SU-DHL-6 (cell line): ENCODE results near the gene NCBP3.
"Not testable (repeated sequence)": the region's sequence is repeated elsewhere in the genome, so short reads cannot be mapped to it uniquely, and the experiment has no call there.

ENCODE experiments used
- H2AFZ ChIP-seq: fragments of 200-600 bp; sonication (generic); 2 replicates; pipeline ENCODE4 v1.6.1; 2014; ENCODE audit warnings: low read depth, mild to moderate bottlenecking, moderate library complexity, mixed read lengths, antibody characterized with exemption, low read length; ENCODE audit not compliant: severe bottlenecking
- H3F3A ChIP-seq: fragments of 200-600 bp; shearing (Covaris generic); 2 replicates; pipeline ENCODE4 v1.6.0; 2016; ENCODE audit warnings: antibody characterized with exemption, mild to moderate bottlenecking; ENCODE audit not compliant: insufficient read depth
- H3K27ac ChIP-seq: fragments of 200-600 bp; sonication (generic); 2 replicates; pipeline ENCODE4 v1.5.1; 2016; ENCODE audit warnings: low read depth, mild to moderate bottlenecking, low read length, moderate library complexity, mixed read lengths
- H3K27me3 ChIP-seq: fragments of 200-600 bp; sonication (generic), shearing (Covaris generic); 2 replicates; pipeline ENCODE4 v1.6.0; 2014; ENCODE audit warnings: mild to moderate bottlenecking, low read length
- H3K36me3 ChIP-seq: fragments of 200-600 bp; sonication (generic); 2 replicates; pipeline ENCODE4 v1.6.1; 2014; ENCODE audit warnings: mild to moderate bottlenecking, low read length, mixed read lengths
- H3K4me2 ChIP-seq: fragments of 300-600, 200-600 bp; shearing (Covaris generic), sonication (generic); 2 replicates; pipeline ENCODE4 v1.6.0; 2014; ENCODE audit warnings: low read length, low read depth, mild to moderate bottlenecking; ENCODE audit not compliant: poor library complexity, severe bottlenecking
- H3K4me3 ChIP-seq: fragments of 200-600 bp; sonication (generic); 2 replicates; pipeline ENCODE4 v1.5.1; 2014; ENCODE audit warnings: antibody characterized with exemption, low read length, mild to moderate bottlenecking, mixed read lengths; ENCODE audit not compliant: insufficient read depth, poor library complexity, severe bottlenecking
- H3K79me2 ChIP-seq: fragments of 200-600 bp; sonication (generic); 2 replicates; pipeline ENCODE4 v1.6.1; 2014; ENCODE audit warnings: mild to moderate bottlenecking, low read length, moderate library complexity; ENCODE audit not compliant: insufficient read depth
- H3K9ac ChIP-seq: fragments of 200-600 bp; sonication (generic); 2 replicates; pipeline ENCODE4 v1.7.0; 2014; ENCODE audit warnings: mild to moderate bottlenecking, low read length
- H3K9me2 ChIP-seq: fragments of 200-600 bp; sonication (generic); replicated peaks from 2 replicates; pipeline ENCODE4 v1.6.1; 2014; ENCODE audit warnings: low read length; ENCODE audit not compliant: insufficient read depth
- H3K9me3 ChIP-seq: fragments of 200-600 bp; sonication (generic); 2 replicates; pipeline ENCODE4 v1.6.1; 2014; ENCODE audit warnings: low read length, mixed read lengths; ENCODE audit not compliant: insufficient read depth
- H4K20me1 ChIP-seq: fragments of 200-600 bp; sonication (generic); 2 replicates; pipeline ENCODE4 v1.6.1; 2014; ENCODE audit warnings: low read depth, mild to moderate bottlenecking, antibody characterized with exemption, low read length, moderate library complexity, mixed read lengths
- CTCF ChIP-seq: fragments of 200-600 bp; sonication (generic); IDR thresholded peaks from one replicate; pipeline ENCODE4 v1.5.1; 2017; ENCODE audit warnings: antibody characterized with exemption, mild to moderate bottlenecking, low read length, moderate library complexity; ENCODE audit not compliant: insufficient read depth, poor library complexity, severe bottlenecking
- EZH2phosphoT487 ChIP-seq: fragments of 200-600 bp; sonication (generic), shearing (Covaris generic); conservative IDR thresholded peaks from 2 replicates; pipeline ENCODE4 v1.6.1; 2018; ENCODE audit warnings: mild to moderate bottlenecking, antibody characterized with exemption, low read length, moderate library complexity, mixed read lengths

The NCBP3 gene

GRCh38 chr17:3796110-3796821, 49.8 kb downstream of the NCBP3 start:
- no peak overlapping the region for H3K4me3 ChIP-seq
- no peak overlapping the region for H3K4me2 ChIP-seq
- no peaks in the 10 kb centered on the region for H3K27me3 ChIP-seq
- H3K79me2 ChIP-seq, result no peaks in the 10 kb centered on the region
- no peaks in the 10 kb centered on the region for H3K36me3 ChIP-seq
- H3K9ac ChIP-seq, result no peak overlapping the region
- no peak overlapping the region for H2AFZ ChIP-seq
- no peaks in the 10 kb centered on the region for H3K9me3 ChIP-seq
- H4K20me1 ChIP-seq, result no peaks in the 10 kb centered on the region
- no peak overlapping the region for H3K27ac ChIP-seq
- no peaks in the 10 kb centered on the region for H3F3A ChIP-seq
- no peak for TF ChIP-seq CTCF
- no peak for TF ChIP-seq EZH2phosphoT487
- no peaks in the 10 kb centered on the region for H3K9me2 ChIP-seq

GRCh38 chr17:3795390-3796102, 50.5 kb downstream of the NCBP3 start:
- TF ChIP-seq CTCF, result no peak
- TF ChIP-seq EZH2phosphoT487, result no peak
- no peaks in the 10 kb centered on the region for H3K9me2 ChIP-seq
- no peaks in the 10 kb centered on the region for H3F3A ChIP-seq
- H3K9me3 ChIP-seq, result no peaks in the 10 kb centered on the region
- no peak overlapping the region for H2AFZ ChIP-seq
- no peak overlapping the region for H3K4me3 ChIP-seq
- no peak overlapping the region for H3K9ac ChIP-seq
- no peaks in the 10 kb centered on the region for H3K79me2 ChIP-seq
- no peaks in the 10 kb centered on the region for H4K20me1 ChIP-seq
- no peaks in the 10 kb centered on the region for H3K27me3 ChIP-seq
- no peak overlapping the region for H3K4me2 ChIP-seq
- no peak overlapping the region for H3K27ac ChIP-seq
- no peaks in the 10 kb centered on the region for H3K36me3 ChIP-seq

GRCh38 chr17:3794557-3795389, 51.3 kb downstream of the NCBP3 start:
- no peak overlapping the region for H3K9ac ChIP-seq
- H3K4me2 ChIP-seq, result no peak overlapping the region
- no peaks in the 10 kb centered on the region for H3K9me2 ChIP-seq
- H3K9me3 ChIP-seq, result no peaks in the 10 kb centered on the region
- H3K79me2 ChIP-seq, result no peaks in the 10 kb centered on the region
- no peak overlapping the region for H3K4me3 ChIP-seq
- no peak overlapping the region for H2AFZ ChIP-seq
- no peaks in the 10 kb centered on the region for H4K20me1 ChIP-seq
- H3K27me3 ChIP-seq, result no peaks in the 10 kb centered on the region
- H3F3A ChIP-seq, result no peaks in the 10 kb centered on the region
- TF ChIP-seq CTCF (no peak), EZH2phosphoT487 (no peak)
- no peaks in the 10 kb centered on the region for H3K36me3 ChIP-seq
- no peak overlapping the region for H3K27ac ChIP-seq

GRCh38 chr17:3794152-3794551, 51.9 kb downstream of the NCBP3 start:
- H3K9ac ChIP-seq, H3K4me2 ChIP-seq, H3K9me2 ChIP-seq, H3K79me2 ChIP-seq, H3K27ac ChIP-seq, H2AFZ ChIP-seq, H3F3A ChIP-seq, H3K9me3 ChIP-seq, H4K20me1 ChIP-seq, H3K36me3 ChIP-seq, H3K4me3 ChIP-seq, H3K27me3 ChIP-seq: not testable (repeated sequence)

- not testable (repeated sequence) for H2AFZ ChIP-seq, H4K20me1 ChIP-seq, H3K4me2 ChIP-seq, H3K27ac ChIP-seq, H3K9me2 ChIP-seq, H3K9ac ChIP-seq, H3K4me3 ChIP-seq, H3K36me3 ChIP-seq, H3K27me3 ChIP-seq, H3K9me3 ChIP-seq, H3K79me2 ChIP-seq, H3F3A ChIP-seq
These were observed 52.8 kb downstream of the NCBP3 start for GRCh38 chr17:3793258-3793657.
